A673 (cell line): ENCODE data around the gene ZNF594. TPM values are rescaled to one million over a fixed set of nuclear protein-coding genes. Genes with fewer than 3 reads are reported as not detected.
"Not testable (repeated sequence)": the region's sequence is repeated elsewhere in the genome, so short reads cannot be mapped to it uniquely, and the experiment has no call there.

Experiments
- BruUV-seq: library from RNA; stranded (reverse); fragments of 400-500 nt; replicated peaks from 2 replicates; lab custom pipeline; 2021; lab: Mats Ljungman, UMichigan
- CTCF ChIA-PET: fragments of 300-600 bp; sonication (Branson Sonifier 250); formaldehyde crosslinking; loops from one replicate; lab custom pipeline; 2022; ENCODE audit warnings: antibody characterized with exemption; lab: Charles Lee
- POLR2A ChIA-PET: fragments of 300-600 bp; sonication (Branson Sonifier 250); formaldehyde crosslinking; loops from one replicate; lab custom pipeline; 2022; ENCODE audit warnings: antibody characterized with exemption; ENCODE audit not compliant: low non-redundant PET; lab: Charles Lee
- DNase-seq: peaks from one replicate; pipeline ENCODE4 v3.0.0-alpha.2; 2015; ENCODE audit warnings: low spot score
- H3K27ac ChIP-seq: fragments of 200-600 bp; sonication (generic); 2 replicates; pipeline ENCODE4 v1.5.1; 2016; ENCODE audit warnings: mixed run types, low read depth, mild to moderate bottlenecking, mixed read lengths, antibody characterized with exemption, low read length; ENCODE audit not compliant: poor library complexity, severe bottlenecking
- H3K27me3 ChIP-seq: fragments of 200-600 bp; sonication (generic); replicated peaks from 2 replicates; pipeline ENCODE4 v1.6.1; 2017; ENCODE audit warnings: mixed run types, low read depth, mild to moderate bottlenecking, mixed read lengths, antibody characterized with exemption, low read length; ENCODE audit not compliant: insufficient read depth, poor library complexity
- H3K36me3 ChIP-seq: fragments of 200-600 bp; sonication (generic); 2 replicates; pipeline ENCODE4 v1.6.1; 2016; ENCODE audit warnings: mixed run types, mild to moderate bottlenecking, mixed read lengths, antibody characterized with exemption, low read length; ENCODE audit not compliant: insufficient read depth, poor library complexity, severe bottlenecking
- H3K4me1 ChIP-seq: fragments of 200-600 bp; sonication (generic); 2 replicates; pipeline ENCODE4 v1.6.1; 2017; ENCODE audit warnings: mixed run types, mild to moderate bottlenecking, mixed read lengths, antibody characterized with exemption, low read length; ENCODE audit not compliant: insufficient read depth, poor library complexity, severe bottlenecking
- H3K4me3 ChIP-seq: fragments of 200-600 bp; sonication (generic); 2 replicates; pipeline ENCODE4 v1.5.1; 2016; ENCODE audit warnings: low read depth, mixed run types, mild to moderate bottlenecking, mixed read lengths, low read length; ENCODE audit not compliant: poor library complexity, severe bottlenecking
- H3K9me3 ChIP-seq: fragments of 200-600 bp; sonication (generic); 2 replicates; pipeline ENCODE4 v1.6.1; 2016; ENCODE audit warnings: mixed run types, low read depth, mild to moderate bottlenecking, mixed read lengths, antibody characterized with exemption, low read length; ENCODE audit not compliant: poor library complexity, severe bottlenecking
- EZH2 ChIP-seq: fragments of 200-600 bp; sonication (generic); IDR thresholded peaks from 2 replicates; pipeline ENCODE4 v1.6.1; 2017; ENCODE audit warnings: borderline replicate concordance, low read depth, mild to moderate bottlenecking, mixed read lengths, antibody characterized with exemption, low read length; ENCODE audit not compliant: poor library complexity, severe bottlenecking
- intact Hi-C: fragments of 100-400 bp; cut with micrococcal nuclease; formaldehyde crosslinking; loops from one replicate; pipeline ENCODE4 v1.10.0; 2022; ENCODE audit not compliant: unreplicated experiment
- total RNA-seq: library from RNA; stranded (reverse); gene quantifications from 2 replicates; pipeline ENCODE4 v1.2.3, GENCODE V29; 2021
- TF ChIP-seq, protein P1 (sequence below): fragments of 300-800, 200-600 bp; sonication (generic); conservative IDR thresholded peaks from 2 replicates; pipeline ENCODE4 v1.5.1; 2017; ENCODE audit warnings: low read depth, mild to moderate bottlenecking, antibody characterized with exemption, low read length, moderate library complexity, mixed read lengths

The ZNF594 gene
- total RNA-seq, 1 experiment from 2014 or later: 20.7 TPM

DNA sequence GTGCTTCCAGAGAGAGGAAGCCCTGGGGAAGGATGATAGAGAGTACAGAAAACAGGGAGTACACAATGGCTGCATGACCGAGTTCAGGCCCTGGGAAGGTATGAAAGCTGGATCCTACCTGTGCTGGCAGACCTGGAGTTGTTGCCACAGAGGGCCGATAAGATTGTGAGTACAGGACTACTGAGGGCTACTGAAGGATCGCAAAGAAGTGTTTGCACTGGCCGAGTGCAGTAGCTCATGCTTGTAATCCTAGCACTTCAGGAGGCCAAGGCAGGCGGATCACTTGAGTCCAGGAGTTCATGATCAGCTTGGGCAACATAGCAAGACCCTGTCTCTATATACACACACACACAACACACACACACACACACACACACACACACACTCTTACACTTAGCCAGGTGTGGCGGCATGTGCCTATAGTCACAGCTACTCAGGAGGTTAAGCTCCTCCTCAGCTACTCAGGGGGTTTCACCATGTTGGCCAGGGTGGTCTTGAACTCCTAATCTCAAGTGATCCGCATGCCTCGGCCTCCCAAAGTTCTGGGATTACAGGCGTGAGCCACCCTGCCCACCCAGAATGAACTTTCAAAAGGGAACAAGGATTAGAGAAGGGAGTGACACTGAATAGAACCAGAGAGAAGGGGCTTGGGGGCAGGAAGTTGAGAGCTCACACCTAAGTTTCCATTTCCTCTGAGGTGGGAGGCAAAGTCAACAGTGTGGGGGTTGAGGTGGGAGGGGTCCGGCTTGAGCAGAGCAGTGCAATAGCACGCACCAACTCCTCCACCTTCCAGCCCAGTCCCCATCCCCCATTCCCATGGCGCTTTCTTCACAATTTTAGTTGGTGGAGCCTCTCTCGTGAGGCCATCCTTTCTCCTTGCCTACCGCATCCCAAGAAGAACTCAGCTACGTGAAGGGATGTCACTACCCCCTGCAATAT is 35.5 kb upstream of the ZNF594 start:
- Histone ChIP-seq H3K27me3 (no peaks in the 10 kb centered on the region), H3K36me3 (no peaks in the 10 kb centered on the region), H3K9me3 (no peaks in the 10 kb centered on the region), H3K4me1 (no peaks in the 10 kb centered on the region), H3K4me3 (no peak overlapping the region), H3K27ac (no peak overlapping the region)
- ChIA-PET POLR2A (no interaction called here), CTCF (no interaction called here)
- intact Hi-C loops: no loop called here
- TF ChIP-seq, protein P1, sequence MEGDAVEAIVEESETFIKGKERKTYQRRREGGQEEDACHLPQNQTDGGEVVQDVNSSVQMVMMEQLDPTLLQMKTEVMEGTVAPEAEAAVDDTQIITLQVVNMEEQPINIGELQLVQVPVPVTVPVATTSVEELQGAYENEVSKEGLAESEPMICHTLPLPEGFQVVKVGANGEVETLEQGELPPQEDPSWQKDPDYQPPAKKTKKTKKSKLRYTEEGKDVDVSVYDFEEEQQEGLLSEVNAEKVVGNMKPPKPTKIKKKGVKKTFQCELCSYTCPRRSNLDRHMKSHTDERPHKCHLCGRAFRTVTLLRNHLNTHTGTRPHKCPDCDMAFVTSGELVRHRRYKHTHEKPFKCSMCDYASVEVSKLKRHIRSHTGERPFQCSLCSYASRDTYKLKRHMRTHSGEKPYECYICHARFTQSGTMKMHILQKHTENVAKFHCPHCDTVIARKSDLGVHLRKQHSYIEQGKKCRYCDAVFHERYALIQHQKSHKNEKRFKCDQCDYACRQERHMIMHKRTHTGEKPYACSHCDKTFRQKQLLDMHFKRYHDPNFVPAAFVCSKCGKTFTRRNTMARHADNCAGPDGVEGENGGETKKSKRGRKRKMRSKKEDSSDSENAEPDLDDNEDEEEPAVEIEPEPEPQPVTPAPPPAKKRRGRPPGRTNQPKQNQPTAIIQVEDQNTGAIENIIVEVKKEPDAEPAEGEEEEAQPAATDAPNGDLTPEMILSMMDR: no peak
- no peak for TF ChIP-seq EZH2
- BruUV-seq: no TSS peak
- DNase-seq: no peak

DNA sequence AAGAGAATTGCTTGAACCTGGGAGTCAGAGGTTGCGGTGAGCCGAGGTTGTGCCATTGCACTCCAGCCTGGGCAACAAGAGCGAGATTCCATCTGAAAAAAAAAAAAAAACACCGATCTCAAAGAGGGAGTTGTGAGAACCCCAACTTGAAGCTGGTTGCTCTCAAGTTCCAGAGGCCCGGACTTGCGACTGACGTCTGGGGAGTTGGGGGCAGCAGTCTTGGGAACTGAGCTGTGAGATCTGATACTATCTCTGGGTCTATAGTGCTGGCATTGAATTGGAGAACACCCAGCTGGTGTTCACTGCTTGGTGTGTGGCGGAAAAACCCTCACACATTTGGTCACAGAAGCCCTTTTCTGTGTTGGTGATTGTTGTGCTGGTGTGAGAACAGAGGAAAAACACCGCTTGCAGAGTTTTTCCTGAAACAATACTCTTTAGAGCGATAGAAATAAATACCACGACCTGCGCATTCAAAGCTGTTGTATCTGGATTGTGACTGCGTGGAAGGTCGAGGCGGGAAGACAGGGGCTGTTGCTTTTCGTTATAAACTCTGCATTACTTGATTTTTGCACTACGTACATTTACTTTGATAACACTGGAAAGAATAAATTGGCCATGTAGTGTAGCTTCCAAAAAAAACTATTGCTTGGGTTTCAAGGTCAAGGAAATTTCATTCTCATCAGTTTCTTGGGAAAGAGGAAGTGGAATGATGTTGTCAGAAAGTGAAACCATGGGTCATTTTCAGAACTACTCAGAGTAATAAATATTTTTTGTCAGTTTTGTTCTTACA is 34.2 kb upstream of the ZNF594 start:
- Histone ChIP-seq H3K36me3 (no peaks in the 10 kb centered on the region), H3K27me3 (no peaks in the 10 kb centered on the region), H3K4me1 (no peaks in the 10 kb centered on the region), H3K9me3 (no peaks in the 10 kb centered on the region), H3K4me3 (no peak overlapping the region), H3K27ac (no peak overlapping the region)
- ChIA-PET POLR2A (no interaction called here), CTCF (interaction anchor here (0.6 kb wide), 1 partner anchor 367 kb away, joined by 7 read pairs; no protein-coding TSS in a partner anchor)
- TF ChIP-seq, protein P1: no peak
- intact Hi-C loops: no loop called here
- no TSS peak for BruUV-seq
- no peak for DNase-seq

DNA sequence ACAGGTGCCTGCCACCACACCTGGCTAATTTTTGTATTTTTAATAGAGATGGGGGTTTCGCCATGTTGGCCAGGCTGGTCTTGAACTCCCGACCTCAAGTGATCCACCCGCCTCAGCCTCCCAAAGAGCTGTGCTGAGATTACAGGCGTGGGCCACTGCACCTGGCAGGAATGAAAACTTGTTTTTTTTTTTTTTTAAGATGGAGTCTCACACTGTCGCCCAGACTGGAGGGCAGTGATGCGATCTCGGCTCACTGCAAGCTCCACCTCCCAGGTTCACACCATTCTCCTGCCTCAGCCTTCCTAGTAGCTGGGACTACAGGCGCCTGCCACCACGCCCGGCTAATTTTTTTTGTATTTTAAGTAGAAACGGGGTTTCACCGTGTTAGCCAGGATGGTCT is 30.2 kb upstream of the ZNF594 start:
- H3K4me3 ChIP-seq, CTCF ChIA-PET, POLR2A ChIA-PET, intact Hi-C loops, H3K9me3 ChIP-seq, DNase-seq, H3K36me3 ChIP-seq, BruUV-seq, H3K27ac ChIP-seq, H3K4me1 ChIP-seq, H3K27me3 ChIP-seq: not testable (repeated sequence)
